HG02884 (cell line): ENCODE data around the gene E2F4.
A peak's percentile ranks its signal among the peaks of the same experiment; 100 is the strongest.

ENCODE experiments used
- ATAC-seq: cut with Tn5 transposase; IDR thresholded peaks from one replicate; pipeline ENCODE4 v1.9.1; 2021; ENCODE audit warnings: mild to moderate bottlenecking, moderate library complexity; ENCODE audit not compliant: unreplicated experiment

Gene E2F4

DNA sequence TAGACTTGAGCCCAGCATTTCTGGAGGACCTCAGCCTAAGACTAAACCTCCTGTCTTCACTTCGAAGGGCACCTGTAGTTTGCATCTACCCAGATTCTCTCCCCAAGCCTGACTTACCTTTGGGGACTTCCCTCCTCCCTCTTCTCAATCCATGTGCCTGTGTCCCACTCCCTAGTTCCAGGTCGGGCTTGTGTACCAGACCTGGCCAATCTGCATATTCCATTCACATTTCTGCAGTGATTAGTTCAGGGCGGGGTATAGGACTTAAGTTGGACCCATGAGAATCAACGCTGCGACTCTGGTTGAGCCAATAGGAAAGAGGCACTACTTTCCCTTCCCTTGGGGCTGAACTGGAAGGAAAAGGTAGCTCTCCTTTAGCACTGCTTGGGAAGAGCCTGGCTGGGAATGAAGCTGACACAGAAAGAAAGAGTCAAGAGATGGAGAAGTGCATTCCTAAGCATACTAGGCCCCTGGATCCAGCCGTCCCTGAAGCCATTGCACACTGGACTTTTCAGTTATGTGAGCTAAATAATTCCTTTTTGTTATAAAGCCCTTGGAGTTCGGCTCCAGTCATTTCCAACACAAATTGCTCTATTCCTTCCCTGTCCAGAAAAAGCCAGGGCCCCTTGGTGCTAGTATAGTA is 34.7 kb upstream of the E2F4 start:
- ATAC-seq = no peak

DNA sequence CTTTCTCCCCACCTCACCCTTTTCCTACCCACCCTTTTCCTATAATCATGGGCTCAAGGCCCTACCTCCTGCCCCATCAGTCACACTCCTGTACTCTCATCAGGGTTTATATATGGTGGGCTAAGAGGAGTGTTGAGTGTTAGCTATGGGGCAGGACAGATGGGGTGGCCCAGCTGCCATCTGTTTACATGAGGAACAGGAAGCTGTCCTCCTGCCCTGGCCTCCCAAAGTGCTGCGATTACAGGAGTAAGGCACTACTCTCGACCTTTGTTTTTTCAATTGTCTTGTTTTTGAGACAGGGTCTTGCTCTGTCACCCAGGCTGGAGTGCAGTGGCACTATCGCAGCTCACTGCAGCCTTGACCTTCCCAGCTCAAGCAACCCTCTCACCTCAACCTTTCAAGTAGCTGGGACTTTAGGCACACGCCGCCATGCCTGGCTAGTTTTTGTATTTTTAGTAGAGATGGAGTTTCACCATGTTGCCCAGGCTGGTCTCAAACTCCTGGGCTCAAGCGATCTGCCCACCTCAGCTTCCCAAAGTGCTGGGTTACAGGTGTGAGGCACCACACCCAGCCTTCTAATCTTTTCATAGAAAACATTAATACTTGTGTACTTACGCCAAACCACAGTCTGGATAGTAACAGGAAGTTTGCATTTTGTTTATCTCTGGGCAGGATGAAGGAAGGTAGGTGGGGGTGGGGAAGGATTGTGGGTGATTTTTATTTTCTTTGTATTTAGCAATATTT is 33.9 kb upstream of the E2F4 start:
- ATAC-seq = no peak

DNA sequence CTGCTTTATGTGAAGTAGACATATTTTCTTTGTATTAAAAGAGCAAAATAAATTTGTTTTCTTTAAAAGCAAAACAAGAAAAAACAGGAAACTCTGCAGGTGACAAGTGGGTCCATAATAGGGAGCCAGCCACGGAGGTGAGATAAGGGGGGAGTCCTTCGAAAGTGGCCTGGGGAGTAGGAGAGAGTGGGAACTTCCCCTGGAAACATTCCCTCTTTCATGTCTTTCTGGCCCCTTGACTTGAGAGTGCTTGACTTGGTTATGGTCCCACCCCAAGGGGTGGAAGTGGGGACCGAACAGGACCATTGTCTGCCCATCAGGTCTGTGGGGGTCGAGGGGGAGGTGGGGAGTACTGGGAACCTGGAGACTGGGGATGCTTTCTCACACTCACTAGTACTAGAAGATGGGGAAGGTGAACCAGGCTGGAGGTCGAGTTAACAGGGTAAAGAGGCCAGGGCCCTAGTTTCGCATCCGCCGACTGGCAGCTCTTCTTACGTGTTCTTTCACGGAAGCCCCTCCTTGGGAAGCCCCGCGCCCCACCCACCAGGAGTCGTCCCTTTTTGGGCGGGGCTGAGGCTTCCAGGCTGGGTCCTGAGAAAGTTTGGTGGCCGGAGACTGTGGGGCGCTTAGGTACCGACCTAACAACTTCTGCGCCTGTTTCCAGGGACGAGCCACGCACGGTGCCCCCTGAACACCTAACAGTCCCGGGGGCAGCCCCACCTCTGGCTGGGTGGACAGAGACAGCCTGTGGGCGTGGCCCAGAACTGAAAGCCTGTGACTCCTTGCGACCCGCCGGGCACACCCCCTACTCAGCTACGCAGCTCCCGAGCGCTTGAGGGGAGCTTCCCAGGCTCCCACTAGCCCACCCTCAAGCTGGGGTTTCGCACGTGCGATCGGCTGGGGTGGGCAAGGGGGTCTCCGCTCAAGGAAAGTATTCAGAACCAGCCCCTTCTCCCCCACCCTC is 33.0 kb upstream of the E2F4 start:
- peak; percentile 28 for ATAC-seq

DNA sequence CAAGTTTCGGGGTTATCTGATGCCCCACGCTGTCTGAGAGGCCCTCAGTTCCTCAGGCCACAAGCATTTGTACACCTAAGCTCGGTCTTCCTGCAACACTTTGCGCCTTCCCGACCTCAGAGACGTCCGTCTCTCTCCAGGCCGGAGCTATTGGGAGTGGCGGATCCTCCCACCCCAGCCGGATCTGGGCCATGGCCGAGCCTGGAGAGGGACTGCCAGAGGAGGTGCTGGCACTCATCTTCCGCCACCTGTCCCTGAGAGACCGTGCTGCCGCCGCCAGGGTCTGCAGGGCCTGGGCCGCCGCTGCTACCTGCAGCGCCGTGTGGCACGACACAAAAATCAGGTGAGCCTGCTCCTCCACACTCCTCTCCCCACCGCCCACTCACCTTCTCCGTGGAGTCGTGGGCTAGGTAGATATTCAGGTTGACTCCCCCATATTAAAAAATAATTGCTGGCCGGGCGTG is 30.3 kb upstream of the E2F4 start:
- ATAC-seq = no peak

DNA sequence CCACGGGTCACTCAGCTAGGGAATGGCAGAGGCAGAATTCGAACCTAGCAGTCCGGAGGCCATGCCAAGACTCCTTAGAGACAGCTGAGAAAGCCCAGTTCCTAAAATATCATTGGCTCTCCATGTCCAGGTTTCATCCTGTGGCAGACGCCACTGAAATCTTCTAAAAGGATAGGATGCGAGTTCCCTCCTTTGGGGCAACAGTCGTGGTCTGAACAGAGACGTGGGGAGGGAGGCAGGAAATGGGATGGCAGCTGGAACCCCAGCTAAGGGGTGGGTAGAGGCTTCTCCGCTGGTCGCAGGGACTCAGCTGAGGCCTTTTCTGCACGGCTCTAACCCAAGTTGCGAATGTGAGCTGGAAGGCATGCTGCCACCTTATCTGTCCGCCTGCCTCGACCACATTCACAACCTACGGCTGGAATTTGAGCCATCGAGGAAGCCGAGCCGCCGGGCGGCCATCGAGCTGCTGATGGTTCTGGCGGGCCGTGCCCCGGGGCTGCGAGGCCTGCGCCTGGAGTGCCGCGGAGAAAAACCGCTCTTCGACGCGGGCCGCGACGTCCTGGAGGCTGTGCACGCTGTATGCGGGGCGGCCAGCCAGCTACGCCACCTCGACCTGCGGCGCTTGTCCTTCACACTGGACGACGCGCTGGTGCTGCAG is 29.3 kb upstream of the E2F4 start:
- ATAC-seq = no peak

DNA sequence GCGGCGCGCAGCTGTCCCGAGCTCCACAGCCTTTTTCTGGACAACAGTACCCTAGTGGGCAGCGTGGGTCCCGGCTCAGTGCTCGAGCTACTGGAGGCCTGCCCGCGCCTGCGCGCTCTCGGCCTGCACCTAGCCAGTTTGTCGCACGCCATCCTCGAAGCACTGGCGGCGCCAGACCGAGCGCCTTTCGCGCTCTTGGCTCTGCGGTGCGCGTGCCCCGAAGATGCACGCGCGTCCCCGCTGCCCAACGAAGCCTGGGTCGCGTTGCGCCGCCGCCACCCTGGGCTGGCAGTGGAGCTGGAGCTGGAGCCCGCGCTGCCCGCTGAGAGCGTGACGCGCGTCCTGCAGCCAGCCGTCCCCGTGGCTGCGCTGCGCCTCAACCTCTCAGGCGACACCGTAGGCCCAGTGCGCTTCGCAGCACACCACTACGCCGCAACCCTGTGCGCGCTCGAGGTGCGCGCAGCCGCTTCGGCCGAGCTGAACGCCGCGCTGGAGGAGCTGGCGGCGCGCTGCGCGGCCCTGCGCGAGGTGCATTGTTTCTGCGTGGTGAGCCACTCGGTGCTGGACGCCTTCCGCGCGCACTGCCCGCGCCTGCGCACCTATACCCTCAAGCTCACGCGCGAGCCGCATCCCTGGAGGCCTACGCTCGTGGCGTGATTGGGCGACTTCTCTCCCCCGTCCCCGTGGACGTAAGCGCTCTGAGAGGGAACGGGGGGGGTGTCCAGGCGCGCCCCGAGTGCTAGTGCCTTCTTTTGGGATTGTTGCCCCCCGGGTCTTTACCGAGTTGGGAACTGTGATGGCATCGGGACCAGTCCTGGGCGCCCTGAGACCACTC is 28.6 kb upstream of the E2F4 start:
- no peak for ATAC-seq

DNA sequence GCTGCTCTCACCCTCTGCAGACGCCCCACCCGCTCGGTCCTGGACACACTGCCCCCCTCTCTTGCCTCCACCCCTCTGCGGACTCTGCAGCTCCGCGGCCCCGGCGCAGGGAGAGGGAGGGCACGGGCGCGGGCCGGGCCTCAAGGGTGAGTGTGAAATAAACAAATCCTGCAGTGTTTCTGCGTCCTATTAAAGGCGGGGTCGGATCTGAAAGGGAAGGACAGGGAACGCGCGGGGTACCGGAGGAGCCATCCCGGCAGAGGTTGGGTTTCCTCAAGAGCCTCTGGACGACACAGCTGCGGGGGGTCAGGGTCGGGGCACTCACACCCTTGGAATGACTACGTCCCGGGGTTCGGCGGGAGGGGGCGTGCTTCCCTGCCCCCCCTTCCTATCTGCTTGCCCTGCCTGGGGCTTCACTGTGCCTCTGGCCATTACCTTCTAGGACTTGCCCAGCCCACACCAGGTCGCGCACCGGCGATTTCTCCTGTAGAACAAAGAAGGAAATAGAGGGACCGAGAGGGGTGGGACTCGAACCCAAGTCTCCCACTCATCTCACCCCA is 27.9 kb upstream of the E2F4 start:
- ATAC-seq = no peak

DNA sequence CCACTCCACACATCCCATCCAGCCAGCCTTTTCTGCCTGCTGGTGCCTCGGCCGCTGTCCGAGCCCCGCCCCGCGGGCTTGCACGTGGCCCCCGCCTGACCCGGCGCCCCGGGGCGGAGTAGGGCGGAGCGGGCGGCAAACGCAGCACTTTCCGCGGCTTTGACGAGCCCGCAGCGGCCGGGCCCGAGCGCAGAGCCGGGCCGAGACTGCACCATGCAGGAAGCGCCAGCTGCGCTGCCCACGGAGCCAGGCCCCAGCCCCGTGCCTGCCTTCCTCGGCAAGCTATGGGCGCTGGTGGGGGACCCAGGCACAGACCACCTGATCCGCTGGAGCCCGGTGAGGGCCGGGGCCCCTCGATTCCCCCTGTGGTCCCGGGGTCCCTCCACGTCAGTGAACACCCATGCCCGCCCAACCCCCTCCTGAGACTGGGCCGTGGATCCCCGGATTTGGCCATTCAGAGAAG is 27.3 kb upstream of the E2F4 start, which contains the start of gene HSF4:
Gene HSF4 (plus strand): TSS at position 147 of the 463 bp plus-strand sequence. CDS start 67 bp downstream, at position 214.
- no peak for ATAC-seq

DNA sequence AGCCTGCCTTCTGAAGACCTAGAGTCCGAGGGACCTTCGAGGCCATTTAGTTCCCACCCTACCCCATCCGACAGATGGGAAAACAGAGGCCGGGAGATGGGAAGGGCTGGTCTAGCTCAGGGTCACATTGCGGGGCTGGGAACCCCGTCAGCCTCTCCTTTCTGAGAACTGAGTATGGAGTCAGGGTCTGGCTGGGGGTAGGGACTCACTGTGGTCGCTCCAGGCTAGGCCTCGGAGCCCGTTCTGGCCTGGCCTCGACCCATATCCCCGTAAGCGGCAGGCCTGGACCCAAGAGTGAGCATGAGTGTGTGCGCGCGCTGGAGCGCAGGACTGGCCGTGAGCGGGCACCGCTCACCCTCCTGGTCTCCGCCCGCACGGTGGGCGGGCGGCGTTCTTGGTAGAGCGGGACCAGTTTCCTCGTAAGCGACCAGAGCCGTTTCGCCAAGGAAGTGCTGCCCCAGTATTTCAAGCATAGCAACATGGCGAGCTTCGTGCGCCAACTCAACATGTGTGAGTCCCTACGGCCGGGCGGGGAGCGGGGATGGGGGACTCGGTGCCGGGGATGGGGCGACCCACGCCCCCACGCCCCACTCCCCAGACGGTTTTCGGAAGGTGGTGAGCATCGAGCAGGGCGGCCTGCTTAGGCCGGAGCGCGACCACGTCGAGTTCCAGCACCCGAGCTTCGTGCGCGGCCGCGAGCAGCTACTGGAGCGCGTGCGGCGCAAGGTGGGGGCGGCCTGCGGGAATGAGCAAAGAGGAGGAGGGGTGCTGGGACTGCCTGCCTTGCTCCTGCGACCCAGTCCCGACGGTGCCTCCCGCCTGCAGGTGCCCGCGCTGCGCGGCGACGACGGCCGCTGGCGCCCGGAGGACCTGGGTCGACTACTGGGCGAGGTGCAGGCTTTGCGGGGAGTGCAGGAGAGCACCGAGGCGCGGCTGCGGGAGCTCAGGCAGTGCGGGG is 26.6 kb upstream of the E2F4 start:
- ATAC-seq = no peak

DNA sequence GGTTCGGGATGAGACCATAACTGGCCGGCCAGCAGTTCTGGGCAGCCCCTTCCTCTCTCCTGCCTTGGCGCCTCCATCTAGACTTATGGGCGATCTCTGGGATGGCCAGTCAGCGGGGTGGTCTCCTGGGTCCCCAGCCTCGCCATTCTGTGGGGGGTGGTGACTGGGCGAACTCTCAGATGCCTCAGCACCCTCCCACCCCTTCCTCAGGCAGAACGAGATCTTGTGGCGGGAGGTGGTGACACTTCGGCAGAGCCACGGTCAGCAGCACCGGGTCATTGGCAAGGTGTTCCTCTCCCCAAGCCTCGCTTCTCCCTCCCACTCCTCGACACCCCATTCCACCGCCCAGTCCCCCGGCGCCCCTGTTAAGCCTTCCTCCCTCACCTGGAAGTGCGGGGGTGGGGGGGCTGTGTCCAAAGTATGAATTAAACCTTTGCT is 25.8 kb upstream of the E2F4 start:
- no peak for ATAC-seq

DNA sequence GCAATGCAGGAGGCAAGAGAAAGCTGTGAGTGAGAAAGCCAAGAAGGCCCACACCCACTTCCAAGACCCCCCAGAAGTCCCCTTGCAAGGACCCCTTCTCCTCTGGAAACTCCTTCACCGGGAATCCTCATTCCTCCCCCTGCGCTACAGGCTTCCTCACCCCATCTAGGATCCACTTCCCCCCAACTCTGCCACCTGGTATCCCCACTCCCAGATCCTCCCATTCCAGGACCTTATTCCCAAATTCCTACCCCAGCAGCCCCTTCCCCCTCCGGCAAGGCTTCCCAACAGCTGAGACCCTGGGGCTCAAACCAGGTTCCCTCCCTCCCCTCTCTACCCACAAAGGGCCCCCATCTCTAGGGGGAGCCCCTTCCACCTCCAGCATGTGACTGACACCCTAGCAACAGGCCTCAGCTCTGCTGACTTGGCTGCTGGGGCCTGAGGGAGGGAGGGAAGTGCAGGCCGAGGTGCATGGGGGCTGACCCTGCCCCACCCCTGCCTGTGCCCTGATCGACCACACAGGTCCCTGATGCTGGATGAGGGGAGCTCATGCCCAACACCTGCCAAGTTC is 25.3 kb upstream of the E2F4 start:
- no peak for ATAC-seq

DNA sequence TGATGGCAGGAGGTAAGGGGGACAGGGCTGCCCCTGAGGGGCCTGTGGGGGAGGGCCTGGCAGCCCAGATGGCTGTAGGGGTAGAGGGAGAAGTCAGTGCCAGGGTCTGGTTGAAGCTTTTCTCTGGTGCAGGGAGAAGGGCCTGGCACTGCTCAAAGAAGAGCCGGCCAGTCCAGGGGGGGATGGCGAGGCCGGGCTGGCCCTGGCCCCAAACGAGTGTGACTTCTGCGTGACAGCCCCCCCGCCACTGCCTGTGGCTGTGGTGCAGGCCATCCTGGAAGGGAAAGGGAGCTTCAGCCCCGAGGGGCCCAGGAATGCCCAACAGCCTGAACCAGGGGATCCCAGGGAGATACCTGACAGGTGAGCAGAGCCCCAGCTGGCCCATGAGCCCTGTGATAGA is 24.4 kb upstream of the E2F4 start:
- ATAC-seq = no peak

DNA sequence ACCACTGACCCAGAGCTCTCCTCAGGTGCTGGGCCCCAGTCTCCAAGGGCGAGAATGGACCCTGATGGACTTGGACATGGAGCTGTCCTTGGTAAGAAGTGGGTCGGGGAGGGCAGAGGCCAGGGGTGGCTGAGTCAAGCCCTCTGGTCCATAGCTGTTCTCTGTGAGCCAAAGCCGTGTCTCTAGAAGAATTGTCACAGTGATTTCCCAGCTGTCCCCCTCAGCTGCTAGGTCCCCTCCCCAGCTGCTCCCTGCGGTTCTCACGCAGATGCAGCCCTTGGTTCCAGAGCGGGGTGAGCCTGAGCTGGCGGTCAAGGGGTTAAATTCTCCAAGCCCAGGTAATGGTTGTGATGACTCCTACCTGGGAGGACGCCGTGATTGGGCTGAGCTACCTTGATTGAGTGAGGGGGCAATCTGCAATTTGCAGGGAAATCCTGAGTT is 22.9 kb upstream of the E2F4 start:
- ATAC-seq = no peak

DNA sequence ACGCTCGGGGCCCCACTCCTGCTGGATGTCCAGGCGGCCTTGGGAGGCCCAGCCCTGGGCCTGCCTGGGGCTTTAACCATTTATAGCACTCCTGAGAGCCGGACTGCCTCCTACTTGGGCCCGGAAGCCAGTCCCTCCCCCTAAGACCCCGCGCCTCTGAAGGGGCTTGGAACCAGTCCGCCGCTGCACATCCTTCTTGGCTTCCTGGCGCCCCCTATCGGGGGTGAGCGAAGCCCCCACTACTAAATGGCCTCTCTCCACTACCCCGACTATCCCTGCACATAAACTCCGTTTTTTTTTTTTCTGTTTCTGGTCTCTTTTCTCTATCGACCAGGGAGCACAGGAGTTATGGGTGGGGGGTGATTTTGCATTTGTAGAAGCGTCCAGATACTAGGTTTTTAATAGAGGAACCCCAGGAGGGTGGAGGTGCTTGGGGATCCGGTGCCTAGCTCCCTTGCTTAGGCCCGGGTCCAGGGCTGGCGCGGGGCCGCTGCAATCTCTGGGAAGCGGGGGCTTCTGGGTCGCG is 22.2 kb upstream of the E2F4 start:
- peak; percentile 16 for ATAC-seq

DNA sequence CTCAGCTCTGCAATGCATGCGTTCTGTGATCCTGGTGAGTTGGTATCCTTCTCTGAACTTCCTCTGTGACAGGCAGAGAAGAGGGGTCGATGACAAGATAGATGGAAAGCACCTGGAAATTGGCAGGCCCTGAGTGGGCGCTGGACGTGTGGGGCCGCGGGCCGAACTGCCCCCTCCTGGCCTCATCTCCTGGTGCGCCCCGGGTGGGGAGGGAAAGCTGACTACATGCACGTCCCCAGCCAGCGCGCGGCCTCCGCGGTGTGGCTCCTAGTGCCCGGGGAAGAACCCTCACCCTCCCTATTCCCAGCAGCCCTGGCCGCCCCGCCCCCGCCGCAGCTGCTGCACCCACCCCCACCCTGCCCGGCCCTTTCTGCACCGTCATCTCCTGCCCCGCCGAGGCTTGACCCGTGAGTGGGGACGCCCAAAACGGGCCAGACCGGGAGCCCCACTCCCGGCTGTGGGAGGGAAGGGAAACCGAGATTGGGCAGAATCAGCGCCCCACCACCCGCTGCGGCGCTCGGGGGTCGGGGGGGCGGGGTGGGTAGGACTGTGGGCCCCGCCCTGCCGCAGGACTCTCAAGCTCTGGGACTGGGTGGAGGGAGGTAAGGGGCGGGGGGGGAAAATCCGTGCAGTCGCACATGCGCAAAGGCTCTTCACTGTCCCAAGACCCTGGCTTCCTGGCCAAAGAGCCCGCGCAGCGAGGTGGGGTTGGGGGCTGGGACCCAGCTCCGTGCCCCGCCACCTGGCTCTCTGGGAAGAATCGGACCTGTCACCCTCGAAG is 21.6 kb upstream of the E2F4 start, which contains the start of gene NOL3:
Gene NOL3 (plus strand): TSS at position 371 of the 781 bp plus-strand sequence.
- peak; percentile 40 for ATAC-seq

DNA sequence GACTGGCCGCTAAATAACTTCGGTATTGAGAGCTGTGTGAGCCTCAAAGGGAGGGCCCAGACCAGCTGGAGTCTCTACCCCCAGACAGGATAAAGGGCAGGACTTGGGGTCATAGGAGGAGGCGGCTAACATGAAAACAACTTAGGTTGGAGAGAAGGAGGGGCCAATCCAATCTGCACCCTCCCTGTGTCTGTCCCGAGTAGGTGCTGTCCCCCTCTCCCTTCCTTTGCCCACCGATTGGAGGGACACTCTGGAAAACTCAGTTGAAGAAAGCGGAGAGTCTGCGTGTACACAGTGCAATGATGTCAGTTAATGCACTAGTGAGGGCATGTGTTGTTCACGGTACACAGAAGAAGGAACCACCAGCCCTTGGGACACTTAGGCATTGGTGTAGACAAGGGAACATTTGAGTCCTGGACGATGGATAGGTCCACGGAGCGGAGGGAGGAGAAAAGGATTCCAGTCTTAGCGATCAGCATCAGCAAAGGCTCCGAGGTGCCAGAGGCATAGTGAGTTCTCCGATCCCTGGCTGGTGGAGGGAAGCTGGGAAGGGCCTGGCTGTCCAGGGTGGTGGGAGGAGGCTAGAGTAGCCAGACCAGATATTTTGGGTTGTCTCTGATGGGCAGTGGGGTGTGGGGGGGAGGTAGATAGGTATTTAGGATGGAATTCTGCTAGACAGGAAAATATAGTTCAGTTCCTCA is 20.9 kb upstream of the E2F4 start:
- ATAC-seq = no peak
